ENCODE results near the gene DNER.
"Not testable (repeated sequence)": the region's sequence is repeated elsewhere in the genome, so short reads cannot be mapped to it uniquely, and the experiment has no call there.

Gene DNER

DNA sequence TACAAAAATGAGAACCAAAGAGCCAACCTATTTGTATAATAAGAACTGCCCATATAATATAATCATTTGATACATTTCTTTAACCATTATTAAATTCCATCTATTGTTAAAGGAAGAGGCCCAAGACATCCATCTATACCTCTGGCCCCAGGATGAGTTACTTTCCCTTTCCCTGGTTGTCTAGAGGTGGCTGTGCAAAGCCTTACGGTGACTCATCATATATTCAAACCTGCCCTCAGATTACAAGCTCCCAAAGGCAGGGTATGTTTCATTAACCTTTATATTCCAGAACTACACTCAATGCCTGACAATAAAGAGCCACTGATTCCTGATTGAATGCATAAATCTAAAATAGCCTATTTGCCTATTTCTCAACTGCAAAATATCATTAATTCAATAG, 337.5 kb downstream of the DNER start:
- no peak for DNase-seq

DNA sequence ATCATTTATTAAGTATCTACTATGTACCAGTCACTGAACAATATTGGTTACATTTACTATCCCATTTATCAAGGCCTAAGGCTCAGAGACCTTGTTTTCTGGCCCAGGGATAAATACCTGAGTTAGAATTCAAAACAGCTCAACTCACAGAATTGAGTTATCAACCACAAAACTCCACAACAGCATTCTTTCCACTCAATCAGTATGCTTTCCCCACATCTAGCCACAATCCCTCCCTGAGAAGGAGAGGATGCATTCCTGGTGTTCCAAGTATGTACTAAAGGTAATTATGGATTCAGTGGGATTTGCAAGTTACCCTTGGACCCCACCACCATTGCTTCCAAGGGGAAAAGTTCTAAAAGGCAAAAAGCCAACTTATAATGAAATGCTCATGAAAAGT, 339.1 kb downstream of the DNER start:
- DNase-seq, result no peak

GRCh38 chr2:229373311-229373710, 341.0 kb downstream of the DNER start:
- DNase-seq, result not testable (repeated sequence)

GRCh38 chr2:229372207-229372606, 342.1 kb downstream of the DNER start:
- DNase-seq, result no peak

DNA sequence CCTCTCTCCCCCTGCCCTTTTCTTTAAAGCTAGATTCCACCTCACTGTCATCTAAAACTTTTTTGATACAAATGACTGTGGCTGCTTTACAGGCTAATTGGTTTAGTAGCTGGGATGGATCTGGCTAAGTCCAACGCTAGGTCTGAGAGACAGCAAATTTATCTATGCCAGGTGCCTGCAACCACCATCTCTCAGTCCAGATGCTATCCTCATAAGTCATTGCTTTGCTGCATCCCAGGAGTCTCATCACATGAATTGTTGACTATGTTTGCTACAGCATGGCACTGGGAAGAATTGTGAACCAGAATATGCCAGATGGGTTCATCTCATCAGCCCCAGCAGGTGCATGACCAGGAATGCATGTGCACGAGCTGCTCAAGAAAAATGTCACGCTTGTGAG, 343.3 kb downstream of the DNER start:
- no peak for DNase-seq

DNA sequence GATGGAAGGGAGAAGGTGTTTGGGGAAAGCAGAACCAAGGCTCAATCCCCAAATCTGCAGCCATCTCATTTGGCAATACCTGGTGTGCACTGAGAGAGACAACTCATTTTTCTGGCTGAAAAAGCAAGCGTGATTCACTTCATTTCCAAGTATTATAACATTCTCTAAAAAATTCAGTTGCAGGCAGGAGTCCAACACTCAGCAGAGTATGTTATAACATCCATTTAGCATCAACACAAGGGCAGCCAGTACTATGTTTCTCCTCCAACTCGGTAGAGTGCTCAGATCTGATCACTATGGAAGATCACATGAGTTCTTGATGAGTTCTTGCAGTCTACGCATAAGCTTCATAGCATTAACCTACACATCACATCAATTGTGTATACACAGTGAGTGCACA, 343.8 kb downstream of the DNER start:
- DNase-seq, result no peak

DNA sequence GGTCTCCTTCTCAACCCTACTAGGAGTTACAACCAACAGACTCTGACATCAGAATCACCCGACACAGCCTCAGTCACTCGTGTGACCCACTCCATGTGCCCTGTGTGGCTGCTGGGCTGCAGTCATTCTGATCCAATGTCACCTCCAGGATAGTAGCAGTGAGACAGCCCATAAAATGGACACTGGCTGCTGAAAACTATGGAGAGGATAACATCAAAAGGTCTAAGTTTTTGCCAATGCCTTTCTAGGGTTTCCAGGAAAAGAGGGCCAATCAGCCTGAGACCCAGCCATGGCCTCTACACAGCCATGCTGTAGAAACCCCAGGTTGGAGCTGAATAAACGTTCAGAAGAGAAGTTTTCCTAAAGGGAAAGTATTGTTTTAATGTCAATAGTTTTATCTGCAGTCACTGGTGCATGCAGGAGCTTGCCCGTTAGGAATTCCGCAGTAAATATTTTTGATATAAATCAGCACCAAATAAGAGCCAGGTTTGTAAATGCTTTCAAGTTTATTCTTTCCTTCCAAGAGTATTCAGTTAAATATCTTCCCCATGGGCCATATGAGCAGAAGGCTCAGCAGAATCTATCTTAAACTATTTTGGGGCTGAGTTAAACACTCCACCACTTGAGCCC, 351.1 kb downstream of the DNER start:
- no peak for DNase-seq

DNA sequence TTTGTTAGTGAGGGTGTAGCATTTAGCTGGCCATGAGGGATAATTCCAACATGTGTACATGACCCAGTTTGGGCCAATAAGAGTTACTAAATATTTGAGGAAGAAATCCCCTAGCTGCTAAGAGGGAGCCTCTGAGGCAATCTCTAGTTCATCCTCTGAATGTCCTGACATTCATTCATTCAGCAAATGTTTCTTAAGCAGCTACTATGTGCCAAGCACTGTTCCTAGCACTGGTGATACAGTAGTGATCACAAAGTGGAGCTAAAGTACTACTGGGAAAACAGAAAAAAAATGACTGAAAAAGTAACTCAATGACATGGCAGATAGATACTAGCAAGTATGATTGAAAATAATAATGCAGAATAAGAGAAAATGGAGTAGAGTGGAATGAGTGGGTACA, 363.5 kb downstream of the DNER start:
- DNase-seq, result no peak

DNA sequence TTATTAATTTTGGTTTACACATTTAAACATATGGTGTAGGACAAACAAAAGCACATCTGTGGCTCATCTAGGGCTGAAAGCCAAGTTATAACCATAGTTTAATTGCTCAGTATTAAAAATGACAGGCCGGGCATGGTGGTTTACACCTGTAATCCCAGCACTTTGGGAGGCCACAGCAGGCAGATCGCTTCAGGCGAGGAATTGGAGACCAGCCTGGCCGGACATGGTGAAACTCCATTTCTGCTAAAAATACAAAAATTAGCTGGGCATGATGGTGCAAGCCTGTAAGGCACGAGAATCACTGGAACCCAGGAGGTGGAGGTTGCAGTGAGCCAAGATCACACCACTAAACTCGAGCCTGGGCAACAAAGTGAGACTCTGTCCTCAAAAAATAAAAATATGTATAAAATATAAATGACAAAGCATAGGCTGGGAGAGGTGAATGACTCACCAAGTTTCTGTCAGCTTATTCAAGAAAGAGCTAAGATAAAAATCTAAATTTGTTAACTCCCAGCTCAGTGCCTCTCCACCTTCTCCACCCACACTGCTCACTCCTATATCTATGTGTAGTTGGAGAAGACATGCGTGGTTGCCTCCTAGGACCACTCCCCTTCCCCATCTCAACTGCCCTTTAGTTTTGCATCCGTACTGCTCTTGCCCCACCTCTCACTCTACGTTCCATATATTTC, 364.1 kb downstream of the DNER start:
- no peak for DNase-seq

DNA sequence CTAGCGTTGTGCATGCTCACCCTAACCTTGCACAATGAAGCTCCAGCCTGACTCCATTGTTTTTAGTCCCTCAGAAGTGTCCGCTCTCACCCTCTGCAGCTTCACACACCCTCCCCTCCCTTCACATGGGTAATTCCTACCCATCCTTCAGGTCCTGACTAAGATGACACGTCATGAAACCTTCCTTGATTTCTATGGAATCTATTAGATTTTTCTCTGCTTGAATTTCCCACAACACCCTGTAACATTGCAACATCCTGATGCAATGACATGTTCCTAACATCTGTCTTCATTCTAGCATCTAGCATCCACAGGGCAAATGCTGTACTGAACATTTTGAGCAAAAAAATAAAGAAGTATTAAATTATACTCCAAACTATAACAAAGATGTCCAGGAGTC, 366.2 kb downstream of the DNER start:
- DNase-seq, result no peak

- no peak for DNase-seq
Observed at GRCh38 chr2:229346816-229347540, 367.4 kb downstream of the DNER start.

DNA sequence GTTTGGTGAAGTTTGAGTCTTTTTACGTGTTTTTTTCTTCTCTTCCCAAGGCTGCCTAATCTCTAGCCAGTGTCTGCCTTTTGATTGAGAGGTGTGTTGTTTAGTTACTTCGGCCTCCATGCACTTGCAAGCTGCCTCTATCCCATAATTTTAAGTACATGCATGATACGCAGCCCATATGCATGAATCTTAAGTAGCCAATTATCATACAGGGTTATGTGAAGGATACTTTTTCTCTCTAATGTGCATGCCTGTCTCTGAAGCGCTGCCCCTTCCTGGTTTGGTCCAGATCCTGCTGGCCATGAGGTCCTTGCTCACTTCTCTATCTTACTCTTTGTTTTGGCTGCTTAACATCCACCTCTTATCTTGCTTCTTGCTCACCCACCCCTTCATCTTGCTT, 369.4 kb downstream of the DNER start:
- no peak for DNase-seq

GRCh38 chr2:229344151-229344551, 370.2 kb downstream of the DNER start:
- no peak for DNase-seq

- DNase-seq, result no peak
Observed at GRCh38 chr2:229343661-229344060, 370.7 kb downstream of the DNER start.

DNA sequence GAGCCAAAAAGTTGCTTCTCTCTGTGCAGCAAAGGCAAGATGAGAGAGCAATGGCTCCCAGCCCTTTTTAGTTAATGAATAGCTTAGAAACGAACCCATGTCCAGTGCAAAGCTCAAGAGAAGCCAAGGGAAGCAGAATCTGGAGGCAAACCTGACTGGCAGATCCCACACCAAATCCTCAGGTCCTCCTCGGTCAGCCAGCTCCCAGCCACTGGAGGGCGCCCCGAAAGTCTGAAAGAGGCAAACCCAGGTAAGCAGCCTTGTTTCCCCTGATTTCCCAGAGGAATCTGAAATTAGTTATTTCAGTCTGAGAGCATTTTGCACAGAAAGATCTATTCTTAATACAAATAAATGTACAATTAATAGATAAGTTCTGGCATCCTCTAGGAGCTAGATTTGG, 372.0 kb downstream of the DNER start:
- DNase-seq, result no peak

DNA sequence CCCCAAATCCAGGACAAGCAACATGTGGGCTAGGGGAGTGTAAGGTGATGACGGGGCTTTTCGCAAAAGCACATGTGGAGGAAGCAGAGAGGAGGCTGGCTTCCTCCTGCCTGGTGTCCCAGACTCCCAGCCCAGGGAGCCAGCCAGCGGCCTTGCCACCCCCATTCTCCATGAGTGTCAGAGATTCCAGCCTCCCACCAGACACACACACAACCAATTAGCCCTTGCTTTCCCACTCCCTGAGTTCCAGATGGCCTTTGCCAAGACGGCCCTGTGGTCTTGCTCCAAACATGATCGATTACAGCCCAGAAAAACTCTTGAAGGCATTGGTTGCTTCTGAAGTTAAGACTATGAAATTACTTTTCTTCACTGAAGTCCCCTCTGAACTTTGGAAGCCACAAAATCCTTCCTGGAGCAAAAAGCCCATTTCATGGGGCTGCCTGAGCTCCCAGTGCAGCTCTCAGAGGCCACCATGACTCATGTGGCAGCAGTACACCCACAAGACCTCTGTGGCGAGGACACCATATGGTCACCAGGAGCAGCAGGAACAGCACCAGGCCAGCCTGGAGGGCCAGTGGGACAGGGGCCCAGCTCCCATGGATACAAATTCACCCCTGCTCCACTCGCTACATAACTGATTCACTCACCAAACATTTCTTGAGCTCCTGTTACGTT, 374.1 kb downstream of the DNER start:
- DNase-seq, result no peak

DNA sequence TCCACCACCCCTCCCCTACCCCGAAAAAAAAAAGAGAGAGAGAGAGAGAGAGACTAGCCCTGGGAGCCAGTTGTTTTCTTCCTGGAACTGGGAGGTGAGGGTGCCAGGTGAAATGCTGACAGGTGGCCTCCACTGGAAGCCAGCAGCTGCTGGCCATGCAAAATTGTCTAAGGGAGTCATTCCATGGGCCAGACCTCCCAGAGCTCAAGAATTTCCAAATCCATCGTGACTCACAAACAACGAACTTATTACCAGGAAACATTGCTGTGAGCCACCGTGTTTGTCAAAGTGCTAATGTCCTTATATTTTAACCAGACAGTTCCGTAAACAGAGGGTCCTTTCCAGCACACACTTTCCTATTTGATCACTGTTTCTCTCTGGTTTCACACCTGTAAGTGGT, 374.7 kb downstream of the DNER start:
- no peak for DNase-seq

DNA sequence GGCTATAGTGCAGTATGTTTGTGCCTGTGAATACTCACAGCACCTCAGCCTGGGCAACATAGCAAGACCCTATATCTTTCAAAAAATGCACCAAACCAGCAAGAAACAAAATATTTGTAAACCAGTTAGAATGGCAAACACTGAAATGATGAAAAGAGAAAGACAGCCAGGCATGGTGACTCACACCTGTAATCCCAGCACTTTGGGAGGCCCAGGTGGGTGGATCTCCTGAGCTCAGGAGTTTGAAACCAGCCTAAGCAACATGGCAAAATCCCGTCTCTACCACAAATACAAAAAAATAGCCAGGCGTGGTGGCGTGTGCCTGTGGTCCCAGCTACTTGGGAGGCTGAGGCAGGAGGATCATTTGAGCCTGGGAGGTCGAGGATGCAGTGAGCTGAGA, 375.2 kb downstream of the DNER start:
- DNase-seq, result not testable (repeated sequence)

DNA sequence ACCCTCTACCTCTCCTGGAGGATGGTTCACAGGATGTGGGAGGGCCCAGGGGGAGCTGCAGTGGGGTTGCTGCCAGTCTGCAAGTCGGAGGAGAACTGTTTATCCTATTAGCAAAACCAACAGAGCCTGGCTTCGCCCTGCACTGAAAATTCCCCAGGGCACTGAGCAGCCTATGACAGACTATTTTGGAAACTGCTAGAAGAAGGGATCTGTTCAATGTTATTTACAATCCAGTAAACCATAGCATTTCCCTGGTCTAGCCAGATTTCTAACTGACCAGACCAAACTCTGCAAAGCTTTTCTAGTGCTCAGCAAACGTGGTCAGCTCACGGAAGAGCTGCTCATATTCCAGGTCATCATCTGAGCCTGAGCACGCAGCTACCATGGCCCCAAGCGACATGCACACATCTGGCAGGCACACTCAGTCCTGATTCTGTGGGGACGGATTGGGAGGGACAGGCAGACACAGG, 378.4 kb downstream of the DNER start:
- DNase-seq, result no peak

GRCh38 chr2:229335330-229335729, 379.0 kb downstream of the DNER start:
- no peak for DNase-seq

- no peak for DNase-seq
Observed at GRCh38 chr2:229330952-229331351, 383.4 kb downstream of the DNER start.

GRCh38 chr2:229319558-229319957, 394.8 kb downstream of the DNER start:
- no peak for DNase-seq

DNA sequence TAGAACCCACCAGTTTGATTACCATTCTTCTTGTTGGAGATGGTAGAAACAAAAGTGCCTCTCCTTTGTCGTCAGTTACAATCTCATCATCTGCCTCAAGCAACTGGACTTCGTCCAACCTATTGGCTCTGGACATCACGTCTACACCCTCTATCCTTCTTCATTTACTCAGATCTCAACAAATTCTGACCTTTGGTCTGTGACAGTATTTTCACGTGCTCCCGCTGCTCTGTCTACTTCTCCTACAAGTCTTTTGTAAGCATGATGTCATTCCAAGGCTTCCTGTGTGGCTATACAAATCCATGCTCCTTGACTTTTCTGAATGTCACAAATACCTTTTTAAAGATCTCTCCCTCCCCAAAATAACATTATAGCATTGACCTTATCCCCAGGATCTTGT, 400.2 kb downstream of the DNER start:
- DNase-seq, result no peak

- no peak for DNase-seq
Observed at GRCh38 chr2:229313591-229313990, 400.8 kb downstream of the DNER start.

Measured in activated CD4-positive, CD25-positive, alpha-beta regulatory T cell (primary cell).